ENCODE data around the gene GCNT1. TPM values are rescaled to one million over a fixed set of nuclear protein-coding genes. Genes with fewer than 3 reads are reported as not detected.
A peak's percentile ranks its signal among the peaks of the same experiment; 100 is the strongest.

The GCNT1 gene
- total and polyA plus RNA-seq, 2 donors (not counting 1 experiment from before 2014, with no cell fraction given) = 27.7 to 41.5 TPM

- no peak for TF ChIP-seq EZH2 (IDR thresholded peaks at IDR 0.05; ENCODE audit: low read length, missing control alignments)
- Histone ChIP-seq H3K79me2 (ENCODE audit: control insufficient read depth, insufficient read depth, low read length) (no peaks in the 10 kb centered on the region), H3K9me3 (ENCODE audit: control insufficient read depth, insufficient read depth, low read depth, low read length) (no peaks in the 10 kb centered on the region), H3K4me2 (ENCODE audit: extremely low read depth, insufficient read depth, low read length) (no peak overlapping the region), H4K20me1 (ENCODE audit: control insufficient read depth, extremely low read depth, insufficient read depth, low read length) (no peaks in the 10 kb centered on the region), H3K36me3 (ENCODE audit: control insufficient read depth, insufficient read depth, low read length) (no peaks in the 10 kb centered on the region), H3K4me1 (ENCODE audit: control insufficient read depth, extremely low read depth, insufficient read depth, low read length) (no peaks in the 10 kb centered on the region), H3K27ac (ENCODE audit: insufficient read depth, low read length) (no peak overlapping the region), H3K4me3 (replicated peaks in 1 of 4; ENCODE audit: control extremely low read depth in 1 of 4, insufficient read depth in 1 of 4, low read depth in 3 of 4, low read length in 4 of 4) (no peak overlapping the region), H2AFZ (ENCODE audit: low read length) (no peak overlapping the region), H3K9ac (ENCODE audit: insufficient read depth, low read length) (no peak overlapping the region), H3K27me3 (ENCODE audit: control insufficient read depth, insufficient read depth, low read length) (no peaks in the 10 kb centered on the region)
- peak in 1 of 2 donors; percentile 64 for DNase-seq (ENCODE audit: low read depth in 2 of 2)
These were observed 20.0 kb upstream of the GCNT1 start for GRCh38 chr9:76438841-76439588.

DNA sequence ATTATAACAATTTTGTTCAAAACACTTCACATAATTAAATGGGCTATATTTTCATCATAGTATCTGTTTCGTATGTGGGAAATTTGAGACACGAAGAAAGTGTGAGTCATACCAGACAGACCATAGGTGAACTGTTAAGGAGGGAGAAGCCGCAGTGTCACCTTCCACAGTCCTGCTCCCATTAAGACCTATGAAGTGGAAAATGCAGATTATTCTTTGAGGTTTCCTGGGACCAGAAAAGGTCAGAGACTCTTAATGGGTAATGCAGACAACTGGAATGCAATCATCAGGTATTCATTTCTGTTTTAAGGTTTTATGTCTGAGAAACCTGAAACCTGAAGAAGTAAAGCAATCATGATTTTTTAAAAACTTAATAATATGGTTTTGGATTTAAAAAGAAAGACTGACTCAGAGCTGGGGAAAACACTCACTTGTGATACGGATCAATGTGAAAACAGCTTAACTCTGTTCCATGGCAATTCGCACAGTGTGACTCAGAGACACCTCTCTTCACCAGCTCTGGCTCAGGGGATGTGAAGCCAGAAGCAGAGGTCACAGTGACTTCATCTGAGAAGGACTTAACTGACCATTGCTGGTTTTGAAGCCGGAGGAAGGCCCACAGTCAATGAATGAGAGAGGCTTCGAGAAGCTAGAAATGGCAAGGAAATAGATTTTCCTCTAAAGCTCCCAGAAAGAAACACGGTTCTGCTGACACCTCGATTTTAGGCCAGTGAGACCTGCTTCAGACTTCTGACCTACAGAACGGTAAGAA, 17.2 kb upstream of the GCNT1 start:
- H3K4me2 ChIP-seq (ENCODE audit: extremely low read depth, insufficient read depth, low read length) = no peak overlapping the region
- H3K4me1 ChIP-seq (ENCODE audit: control insufficient read depth, extremely low read depth, insufficient read depth, low read length) = no peaks in the 10 kb centered on the region
- no peak overlapping the region for H3K27ac ChIP-seq (ENCODE audit: insufficient read depth, low read length)
- H4K20me1 ChIP-seq (ENCODE audit: control insufficient read depth, extremely low read depth, insufficient read depth, low read length) = no peaks in the 10 kb centered on the region
- H2AFZ ChIP-seq (ENCODE audit: low read length) = no peak overlapping the region
- no peak overlapping the region for H3K9ac ChIP-seq (ENCODE audit: insufficient read depth, low read length)
- H3K9me3 ChIP-seq (ENCODE audit: control insufficient read depth, insufficient read depth, low read depth, low read length) = no peaks in the 10 kb centered on the region
- H3K27me3 ChIP-seq (ENCODE audit: control insufficient read depth, insufficient read depth, low read length) = no peaks in the 10 kb centered on the region
- DNase-seq (ENCODE audit: low read depth in 2 of 2) = peak; percentile 71 to 97
- H3K36me3 ChIP-seq (ENCODE audit: control insufficient read depth, insufficient read depth, low read length) = no peaks in the 10 kb centered on the region
- H3K79me2 ChIP-seq (ENCODE audit: control insufficient read depth, insufficient read depth, low read length) = no peaks in the 10 kb centered on the region
- H3K4me3 ChIP-seq (replicated peaks in 1 of 4; ENCODE audit: control extremely low read depth in 1 of 4, insufficient read depth in 1 of 4, low read depth in 3 of 4, low read length in 4 of 4) = no peak overlapping the region
- TF ChIP-seq EZH2 (IDR thresholded peaks at IDR 0.05; ENCODE audit: low read length, missing control alignments) (no peak), CTCF (conservative IDR thresholded peaks at IDR 0.05 in 1 of 2, IDR thresholded peaks at IDR 0.05 in 1 of 2; ENCODE audit: low read depth in 1 of 2, low read length in 2 of 2) (no peak)

DNA sequence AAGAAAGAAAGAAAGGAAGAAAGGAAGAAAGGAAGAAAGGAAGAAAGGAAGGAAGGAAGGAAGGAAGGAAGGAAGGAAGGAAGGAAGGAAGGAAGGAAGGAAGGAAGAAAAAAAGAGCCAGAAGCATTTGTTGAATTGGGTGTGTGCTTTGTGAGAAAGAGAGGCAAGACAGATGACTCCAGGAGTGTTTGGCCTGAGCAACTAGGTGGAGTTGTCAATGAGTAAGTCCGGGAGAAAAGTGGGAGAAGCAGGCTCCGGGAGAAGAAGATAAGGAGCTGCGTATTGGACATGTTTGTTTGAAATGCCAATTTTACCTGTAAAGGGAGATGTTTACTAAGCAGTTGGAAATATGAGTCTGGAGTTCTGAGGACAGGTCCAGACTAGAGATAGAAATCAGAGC, 15.1 kb upstream of the GCNT1 start:
- TF ChIP-seq CTCF (conservative IDR thresholded peaks at IDR 0.05 in 1 of 2, IDR thresholded peaks at IDR 0.05 in 1 of 2; ENCODE audit: low read depth in 1 of 2, low read length in 2 of 2) (no peak), EZH2 (IDR thresholded peaks at IDR 0.05; ENCODE audit: low read length, missing control alignments) (no peak)
- H3K27ac ChIP-seq (ENCODE audit: insufficient read depth, low read length) = no peak overlapping the region
- no peak overlapping the region for H2AFZ ChIP-seq (ENCODE audit: low read length)
- no peak for DNase-seq (ENCODE audit: low read depth in 2 of 2)
- H3K4me2 ChIP-seq (ENCODE audit: extremely low read depth, insufficient read depth, low read length) = no peak overlapping the region
- H3K4me3 ChIP-seq (replicated peaks in 1 of 4; ENCODE audit: control extremely low read depth in 1 of 4, insufficient read depth in 1 of 4, low read depth in 3 of 4, low read length in 4 of 4) = no peak overlapping the region
- no peaks in the 10 kb centered on the region for H3K36me3 ChIP-seq (ENCODE audit: control insufficient read depth, insufficient read depth, low read length)
- H3K27me3 ChIP-seq (ENCODE audit: control insufficient read depth, insufficient read depth, low read length) = no peaks in the 10 kb centered on the region
- H3K4me1 ChIP-seq (ENCODE audit: control insufficient read depth, extremely low read depth, insufficient read depth, low read length) = peaks cover 3% of the 10 kb centered on the region
- H4K20me1 ChIP-seq (ENCODE audit: control insufficient read depth, extremely low read depth, insufficient read depth, low read length) = no peaks in the 10 kb centered on the region
- H3K79me2 ChIP-seq (ENCODE audit: control insufficient read depth, insufficient read depth, low read length) = no peaks in the 10 kb centered on the region
- H3K9ac ChIP-seq (ENCODE audit: insufficient read depth, low read length) = no peak overlapping the region
- H3K9me3 ChIP-seq (ENCODE audit: control insufficient read depth, insufficient read depth, low read depth, low read length) = no peaks in the 10 kb centered on the region

Data from fibroblast of lung (primary cell).